Stimulated activated CD4-positive, alpha-beta T cell treated with anti-CD3 and anti-CD28 coated beads, Interleukin-2, amount 100 ng/mL, for 48 hours (primary cell): ENCODE results near the gene FOXR1.
A peak's percentile ranks its signal among the peaks of the same experiment; 100 is the strongest.
"Not testable (repeated sequence)": the region's sequence is repeated elsewhere in the genome, so short reads cannot be mapped to it uniquely, and the experiment has no call there.

Experiments used
- DNase-seq, 2 donors: peaks; one replicate each; pipeline ENCODE4 v3.0.0-alpha.2; 2020

FOXR1 gene

GRCh38 chr11:118998388-118998717 lies 26.8 kb downstream of the FOXR1 start:
- no peak for DNase-seq

- DNase-seq, result no peak
Measured at GRCh38 chr11:118998822-118999221, 27.3 kb downstream of the FOXR1 start.

- no peak for DNase-seq
Measured at GRCh38 chr11:119000906-119001305, 29.3 kb downstream of the FOXR1 start.

DNA sequence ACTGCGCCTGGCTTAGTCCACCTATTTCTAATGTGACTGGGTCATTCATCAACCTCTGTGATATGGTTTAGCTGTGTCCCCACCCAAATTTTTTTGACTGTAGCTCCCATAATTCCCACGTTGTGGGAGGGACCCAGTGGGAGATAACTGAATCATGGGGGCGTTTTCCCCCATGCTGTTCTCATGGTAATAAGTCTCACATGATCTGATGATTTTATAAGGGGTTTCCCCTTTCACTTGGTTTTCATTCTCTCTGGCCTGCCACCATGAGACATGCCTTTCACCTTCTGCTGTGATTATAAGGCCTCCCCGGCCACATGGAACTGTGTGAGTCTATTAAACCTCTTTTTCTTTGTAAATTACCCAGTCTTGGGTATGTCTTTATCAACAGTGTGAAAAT lies 35.1 kb downstream of the FOXR1 start:
- no peak for DNase-seq

DNA sequence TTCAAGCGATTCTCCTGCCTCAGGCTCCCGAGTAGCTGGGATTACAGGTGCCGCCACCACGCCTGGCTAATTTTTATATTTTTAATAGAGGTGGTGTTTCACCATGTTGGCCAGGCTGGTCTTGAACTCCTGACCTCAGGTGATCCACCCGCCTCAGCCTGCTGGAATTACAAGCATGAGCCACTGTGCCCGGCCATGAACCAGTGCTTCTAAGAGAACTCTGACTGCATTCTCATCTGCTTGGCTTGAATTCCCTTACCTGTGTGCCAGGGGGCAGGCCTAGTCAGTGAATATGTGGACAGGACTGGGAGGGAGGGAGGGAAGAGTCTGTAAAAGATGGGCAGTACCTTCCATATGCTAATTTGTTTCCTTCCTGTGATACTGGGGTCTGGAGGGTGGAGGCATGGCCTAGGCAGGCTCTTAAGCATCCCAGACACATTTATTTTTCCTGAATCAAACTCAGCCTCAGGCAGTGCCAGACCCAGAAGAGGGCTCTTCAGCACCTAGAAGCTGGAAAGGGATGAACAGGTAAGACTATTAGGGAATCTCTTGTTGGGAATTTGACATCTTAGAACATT lies 40.0 kb downstream of the FOXR1 start:
- DNase-seq, result no peak

GRCh38 chr11:119012629-119013170 lies 41.1 kb downstream of the FOXR1 start:
- DNase-seq, result no peak

DNA sequence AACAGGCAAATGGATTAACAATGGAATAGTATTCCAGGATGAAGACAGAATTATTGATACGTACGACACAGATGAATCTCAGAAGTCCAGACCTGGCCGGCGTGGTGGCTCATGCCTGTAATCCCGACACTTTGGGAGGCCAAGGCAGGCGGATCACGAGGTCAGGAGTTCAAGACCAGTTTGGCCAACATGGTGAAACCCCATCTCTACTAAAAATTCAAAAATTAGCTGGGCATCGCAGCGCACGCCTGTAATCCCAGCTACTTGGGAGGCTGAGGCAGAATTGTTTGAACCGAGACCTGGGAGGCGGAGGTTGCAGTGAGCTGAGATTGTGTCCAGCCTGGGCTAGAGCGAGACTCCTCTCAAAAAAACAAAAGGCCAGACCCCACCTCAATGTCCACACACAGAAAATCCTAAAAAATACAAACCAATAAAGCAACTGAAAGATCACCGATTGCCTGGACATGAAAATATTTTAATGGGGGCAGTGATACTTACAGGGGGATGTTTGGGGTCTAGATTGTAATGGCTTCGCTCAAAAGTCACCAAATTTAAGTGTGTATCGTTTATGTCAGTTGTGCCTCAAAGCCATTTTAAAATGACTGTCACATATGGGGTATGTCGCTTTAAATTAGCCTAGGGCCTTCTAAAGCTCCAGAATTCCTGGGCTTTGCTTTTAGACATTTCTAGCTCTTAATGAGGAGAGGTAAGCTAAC lies 42.8 kb downstream of the FOXR1 start:
- no peak for DNase-seq

GRCh38 chr11:119015054-119015611 lies 43.6 kb downstream of the FOXR1 start:
- no peak for DNase-seq

- DNase-seq, result no peak
Measured at GRCh38 chr11:119016216-119017009, 44.9 kb downstream of the FOXR1 start.

DNA sequence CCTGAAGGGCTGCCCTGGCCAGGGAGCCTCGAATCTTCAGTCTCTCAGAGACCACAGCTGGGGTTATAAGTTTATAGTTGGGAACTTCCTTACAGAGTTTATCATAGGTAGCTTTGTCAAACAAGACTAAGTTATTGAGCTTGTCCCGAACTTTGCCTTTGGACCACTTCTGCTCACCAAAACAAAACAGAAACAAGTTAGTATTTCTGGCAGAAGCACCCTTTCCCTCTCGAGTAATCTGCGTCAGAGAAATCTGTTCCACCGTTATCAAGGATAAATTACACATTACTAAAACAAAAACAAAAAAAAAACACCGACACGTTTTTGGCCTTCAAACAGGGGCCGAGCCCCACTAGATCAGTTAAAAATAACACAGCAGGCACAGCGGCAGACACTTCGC lies 45.8 kb downstream of the FOXR1 start:
- not testable (repeated sequence) for DNase-seq

- DNase-seq, result peak; percentile 86 to 88
Measured at GRCh38 chr11:119018074-119018938, 46.7 kb downstream of the FOXR1 start, which contains the start of the genes RPS25 and TRAPPC4. TSS of gene RPS25 (minus strand) at chr11:119018343. CDS start at chr11:119018284, 59 bp downstream. TSS of gene TRAPPC4 (plus strand) at chr11:119018766. CDS start at chr11:119018796, 30 bp downstream.

DNA sequence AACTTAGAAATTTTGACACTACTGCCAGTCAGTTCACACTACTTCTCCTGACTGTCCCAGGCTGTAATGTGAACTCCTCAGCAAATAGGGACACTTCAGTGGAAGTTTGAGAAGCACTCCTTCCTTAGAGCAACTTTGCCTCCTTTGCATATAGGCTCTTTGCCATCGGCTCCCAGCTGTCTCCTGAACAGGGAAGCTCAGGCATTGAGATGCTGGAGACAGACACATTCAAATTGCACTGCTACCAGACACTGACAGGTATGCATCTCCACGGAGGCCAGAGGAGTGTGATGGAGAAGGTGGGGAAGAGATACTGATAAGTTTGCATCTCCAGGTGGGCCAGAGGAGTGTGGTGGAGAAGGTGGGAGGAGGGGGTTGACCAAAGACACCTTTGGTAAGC lies 48.4 kb downstream of the FOXR1 start:
- DNase-seq, result no peak

GRCh38 chr11:119021631-119022030 lies 50.1 kb downstream of the FOXR1 start:
- no peak for DNase-seq

- no peak for DNase-seq
Measured at GRCh38 chr11:119023741-119024140, 52.2 kb downstream of the FOXR1 start.

DNA sequence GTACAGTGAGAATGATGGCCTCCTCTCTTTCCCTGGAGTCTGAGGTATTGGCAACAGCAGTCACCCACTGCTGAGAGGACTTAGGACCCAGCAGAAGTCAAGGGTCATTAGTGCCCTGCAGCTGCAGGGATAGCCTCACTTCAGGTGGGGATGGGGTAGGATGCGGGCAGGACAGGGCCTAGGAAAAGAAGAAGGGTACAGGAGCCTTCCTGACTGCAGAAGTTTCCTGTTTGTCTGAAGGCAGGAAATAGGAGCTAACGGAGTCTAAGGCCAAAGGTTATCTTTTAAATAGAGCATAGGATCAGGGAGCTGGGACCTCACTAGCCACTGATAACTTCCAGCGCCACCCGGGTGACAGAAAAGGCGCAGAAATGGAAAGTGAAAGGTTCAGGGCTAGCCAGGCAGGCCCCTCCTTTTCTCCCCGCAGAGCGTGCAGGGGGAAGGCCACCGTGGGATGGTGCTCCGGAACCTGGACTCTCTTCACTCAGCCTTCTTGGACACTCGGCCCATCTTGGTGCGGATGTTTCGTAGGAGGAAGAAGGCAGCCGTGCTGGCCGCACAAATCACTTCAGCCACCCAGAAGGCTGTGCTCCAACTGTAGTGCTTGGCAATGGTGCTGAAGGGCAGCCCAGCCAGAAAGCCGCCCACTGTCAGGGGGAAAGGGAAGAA lies 53.0 kb downstream of the FOXR1 start:
- DNase-seq, result no peak

GRCh38 chr11:119025099-119025473 lies 53.5 kb downstream of the FOXR1 start:
- DNase-seq, result no peak

GRCh38 chr11:119025541-119025940 lies 54.0 kb downstream of the FOXR1 start:
- no peak for DNase-seq

GRCh38 chr11:119025978-119026766 lies 54.6 kb downstream of the FOXR1 start:
- no peak for DNase-seq

- DNase-seq, result no peak
Measured at GRCh38 chr11:119026970-119027369, 55.4 kb downstream of the FOXR1 start.

DNA sequence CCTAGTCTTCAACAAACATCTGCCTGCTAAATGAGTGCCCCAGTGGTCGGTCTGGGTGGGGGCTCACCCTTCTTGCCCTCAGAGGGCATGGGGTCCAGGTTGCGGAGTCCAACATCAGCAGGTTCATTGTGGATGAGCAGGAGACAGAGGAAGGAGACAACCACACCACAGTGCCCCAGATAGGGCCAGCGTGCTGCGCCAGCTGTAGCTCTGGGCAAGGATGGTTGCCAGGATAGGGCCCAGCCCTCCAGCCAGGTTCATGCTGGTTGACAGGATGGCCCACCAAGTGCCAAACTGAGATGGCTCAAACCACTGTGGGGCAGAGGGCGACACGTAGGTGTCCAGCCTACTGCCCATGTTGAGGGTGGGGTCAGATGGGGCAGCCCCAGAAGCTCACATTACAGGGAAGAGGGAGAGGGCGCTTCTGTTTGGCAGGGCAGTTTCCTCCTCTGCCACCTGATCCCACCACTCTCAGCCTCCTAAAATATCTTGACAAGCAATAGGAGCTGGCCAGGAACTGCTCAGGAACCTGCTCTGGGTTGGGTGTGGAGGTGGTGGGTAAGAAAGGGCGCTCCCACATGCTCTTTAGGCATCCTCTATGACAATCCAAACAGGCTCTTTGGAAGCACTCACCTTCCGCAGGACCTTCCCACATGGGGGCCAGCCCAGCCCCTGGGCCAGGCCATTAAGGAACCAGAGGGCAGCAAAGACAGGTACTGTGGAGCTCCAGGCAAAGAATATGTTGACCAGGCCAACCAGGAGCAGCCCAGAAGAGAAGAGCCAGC lies 56.2 kb downstream of the FOXR1 start:
- no peak for DNase-seq
